ENCODE measurements around the gene FARS2.

Gene FARS2

GRCh38 chr6:5667737-5668136, 406.4 kb downstream of the FARS2 start:
- no peak for TF ChIP-seq CTCF (IDR thresholded peaks at IDR 0.05)
- H3K36me3 ChIP-seq = no peaks in the 10 kb centered on the region
- no peaks in the 10 kb centered on the region for H3K9me3 ChIP-seq
- H3K4me3 ChIP-seq (ENCODE audit: low read depth in 1 of 2, low read length in 1 of 2) = no peak overlapping the region
- H3K27ac ChIP-seq = no peak overlapping the region
- H3K27me3 ChIP-seq = no peaks in the 10 kb centered on the region
- peaks cover 11 to 14% of the 10 kb centered on the region in 2 experiments for H3K4me1 ChIP-seq (ENCODE audit: control insufficient read depth in 1 of 2, insufficient read depth in 1 of 2, low read depth in 1 of 2, low read length in 1 of 2)

- no peaks in the 10 kb centered on the region for H3K9me3 ChIP-seq
- H3K4me1 ChIP-seq (ENCODE audit: control insufficient read depth in 1 of 2, insufficient read depth in 1 of 2, low read depth in 1 of 2, low read length in 1 of 2) = peaks cover 11 to 14% of the 10 kb centered on the region in 2 experiments
- no peak overlapping the region for H3K4me3 ChIP-seq (ENCODE audit: low read depth in 1 of 2, low read length in 1 of 2)
- TF ChIP-seq CTCF (IDR thresholded peaks at IDR 0.05) = no peak
- no peaks in the 10 kb centered on the region for H3K27me3 ChIP-seq
- peak overlapping the region; percentile 75 for H3K27ac ChIP-seq
- H3K36me3 ChIP-seq = no peaks in the 10 kb centered on the region
Measured at GRCh38 chr6:5670381-5670780, 409.1 kb downstream of the FARS2 start.

- Histone ChIP-seq H3K27ac (peak overlapping the region; percentile 75), H3K4me3 (ENCODE audit: low read depth in 1 of 2, low read length in 1 of 2) (no peak overlapping the region), H3K27me3 (no peaks in the 10 kb centered on the region), H3K9me3 (no peaks in the 10 kb centered on the region), H3K36me3 (no peaks in the 10 kb centered on the region), H3K4me1 (ENCODE audit: control insufficient read depth in 1 of 2, insufficient read depth in 1 of 2, low read depth in 1 of 2, low read length in 1 of 2) (peaks cover 11 to 14% of the 10 kb centered on the region in 2 experiments)
- no peak for TF ChIP-seq CTCF (IDR thresholded peaks at IDR 0.05)
Measured at GRCh38 chr6:5670811-5671561, 409.7 kb downstream of the FARS2 start.

- Histone ChIP-seq H3K36me3 (no peaks in the 10 kb centered on the region), H3K9me3 (no peaks in the 10 kb centered on the region), H3K4me1 (ENCODE audit: control insufficient read depth in 1 of 2, insufficient read depth in 1 of 2, low read depth in 1 of 2, low read length in 1 of 2) (peaks cover 11 to 14% of the 10 kb centered on the region in 2 experiments), H3K27me3 (no peaks in the 10 kb centered on the region), H3K27ac (peak overlapping the region; percentile 75), H3K4me3 (ENCODE audit: low read depth in 1 of 2, low read length in 1 of 2) (no peak overlapping the region)
- TF ChIP-seq CTCF (IDR thresholded peaks at IDR 0.05) = no peak
Measured at GRCh38 chr6:5671601-5672559, 410.6 kb downstream of the FARS2 start.

GRCh38 chr6:5672581-5673011, 411.3 kb downstream of the FARS2 start:
- H3K27me3 ChIP-seq = no peaks in the 10 kb centered on the region
- H3K9me3 ChIP-seq = no peaks in the 10 kb centered on the region
- H3K27ac ChIP-seq = no peak overlapping the region
- no peaks in the 10 kb centered on the region for H3K36me3 ChIP-seq
- no peak for TF ChIP-seq CTCF (IDR thresholded peaks at IDR 0.05)
- peaks cover 11 to 14% of the 10 kb centered on the region in 2 experiments for H3K4me1 ChIP-seq (ENCODE audit: control insufficient read depth in 1 of 2, insufficient read depth in 1 of 2, low read depth in 1 of 2, low read length in 1 of 2)
- no peak overlapping the region for H3K4me3 ChIP-seq (ENCODE audit: low read depth in 1 of 2, low read length in 1 of 2)

All from neutrophil (primary cell).